HG03378 (cell line): Measurements from ENCODE around the gene MAML1.
"Not testable (repeated sequence)": the region's sequence is repeated elsewhere in the genome, so short reads cannot be mapped to it uniquely, and the experiment has no call there.

Experiments
- ATAC-seq: cut with Tn5 transposase; IDR thresholded peaks from one replicate; pipeline ENCODE4 v1.9.1; 2021; ENCODE audit warnings: mild to moderate bottlenecking, moderate library complexity; ENCODE audit not compliant: unreplicated experiment

Gene MAML1

DNA sequence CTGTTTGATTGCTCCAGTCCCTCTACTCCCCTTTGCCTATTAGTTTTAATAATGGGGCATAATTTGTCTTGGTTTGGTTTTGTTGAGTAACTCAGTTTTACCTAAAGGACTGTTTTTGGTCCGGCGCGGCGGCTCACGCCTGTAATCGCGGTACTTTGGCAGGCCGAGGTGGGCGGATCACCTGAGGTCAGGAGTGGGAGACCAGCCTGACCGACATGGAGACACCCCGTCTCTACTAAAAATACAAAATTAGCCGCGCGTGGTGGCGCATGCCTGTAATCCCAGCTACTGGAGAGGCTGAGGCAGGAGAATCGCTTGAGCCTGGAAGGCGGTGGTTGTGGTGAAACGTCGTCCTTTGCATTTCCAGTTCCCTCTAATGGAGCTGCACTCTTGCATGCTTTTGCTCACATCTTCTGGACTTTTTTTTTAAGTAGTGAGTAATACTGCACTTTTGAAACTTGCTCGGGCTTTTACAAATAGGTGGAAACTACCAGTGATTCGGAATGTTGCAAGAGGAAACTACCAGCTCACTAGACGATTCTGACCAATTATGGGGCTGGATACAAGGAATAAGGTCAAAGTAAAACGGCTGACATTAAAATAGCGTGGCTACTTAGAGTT is 721 bp upstream of the MAML1 start:
- peak; percentile 25 for ATAC-seq

DNA sequence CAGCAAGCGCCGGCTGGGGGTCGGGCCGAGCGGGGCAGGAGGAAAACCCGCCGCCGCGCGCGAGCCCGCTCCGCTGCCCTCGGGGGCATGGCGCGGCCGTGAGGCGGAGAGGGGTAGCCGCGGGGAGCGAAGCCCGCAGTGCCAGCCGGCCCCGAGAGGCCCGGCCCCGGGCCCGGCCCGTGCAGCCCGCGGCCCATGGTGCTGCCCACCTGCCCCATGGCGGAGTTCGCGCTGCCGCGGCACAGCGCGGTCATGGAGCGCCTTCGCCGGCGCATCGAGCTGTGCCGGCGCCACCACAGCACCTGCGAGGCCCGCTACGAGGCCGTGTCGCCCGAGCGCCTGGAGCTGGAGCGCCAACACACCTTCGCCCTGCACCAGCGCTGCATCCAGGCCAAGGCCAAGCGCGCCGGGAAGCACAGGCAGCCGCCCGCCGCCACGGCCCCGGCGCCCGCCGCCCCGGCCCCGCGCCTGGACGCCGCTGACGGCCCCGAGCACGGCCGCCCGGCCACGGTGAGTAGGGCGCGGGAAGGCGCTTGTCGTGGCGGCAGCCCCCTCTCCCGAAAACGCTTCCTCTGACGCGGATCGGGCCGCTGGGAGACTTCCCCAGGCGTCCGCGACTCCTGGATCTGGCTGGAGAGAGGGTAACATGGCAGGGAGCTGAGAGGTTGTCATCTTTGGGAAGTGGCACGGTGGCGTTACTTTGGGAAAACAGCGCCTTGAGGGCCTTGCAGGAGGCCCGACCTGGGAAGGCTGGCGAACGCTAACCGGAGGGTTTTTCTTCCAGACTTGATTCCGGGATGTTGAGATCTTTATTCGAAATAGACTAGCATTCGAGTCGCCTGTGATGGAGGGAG is 523 bp downstream of the MAML1 start:
- ATAC-seq, result peak; percentile 11

DNA sequence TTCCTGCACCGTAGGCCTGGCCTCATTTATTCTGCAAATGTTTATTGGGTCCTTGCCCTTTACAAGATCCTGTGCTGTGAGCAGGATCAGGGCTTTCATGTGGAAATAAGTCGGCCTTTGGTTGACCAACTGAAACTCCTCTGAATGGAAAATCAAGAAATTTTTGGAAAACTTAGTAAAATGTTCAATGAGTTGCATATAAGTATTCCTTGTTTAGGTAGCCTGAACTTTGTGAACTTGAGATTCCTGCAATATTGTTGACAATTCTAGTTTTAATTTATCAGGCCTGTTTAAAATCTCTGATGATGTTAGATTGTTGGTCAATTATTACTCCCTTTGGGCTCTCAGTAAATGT is 1.1 kb downstream of the MAML1 start:
- no peak for ATAC-seq

DNA sequence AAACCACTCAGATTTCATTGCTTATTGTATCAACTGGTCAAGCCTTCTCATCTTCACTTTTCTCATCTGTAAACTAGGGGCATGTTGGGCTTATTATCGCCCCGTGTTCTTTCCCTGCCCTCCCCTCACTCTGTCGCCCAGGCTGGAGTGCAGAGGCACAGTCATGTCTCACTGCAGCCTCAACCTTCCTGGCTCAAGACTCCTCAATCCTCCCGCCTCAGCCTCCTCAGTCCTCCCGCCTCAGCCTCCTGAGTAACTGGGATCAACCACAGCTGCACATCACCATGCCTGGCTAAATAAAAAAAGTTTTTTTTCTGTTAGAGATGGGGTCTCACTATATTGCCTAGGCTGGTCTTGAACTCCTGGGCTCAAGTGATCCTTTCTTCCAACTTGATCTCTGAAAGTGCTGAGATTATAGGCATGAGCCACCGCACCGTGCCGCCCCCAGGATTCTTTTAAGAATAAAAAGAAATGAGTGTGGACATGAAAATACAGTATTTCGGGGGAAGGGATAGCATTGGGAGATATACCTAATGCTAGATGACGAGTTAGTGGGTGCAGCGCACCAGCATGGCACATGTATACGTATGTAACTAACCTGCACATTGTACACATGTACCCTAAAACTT is 2.0 kb downstream of the MAML1 start:
- ATAC-seq, result no peak

DNA sequence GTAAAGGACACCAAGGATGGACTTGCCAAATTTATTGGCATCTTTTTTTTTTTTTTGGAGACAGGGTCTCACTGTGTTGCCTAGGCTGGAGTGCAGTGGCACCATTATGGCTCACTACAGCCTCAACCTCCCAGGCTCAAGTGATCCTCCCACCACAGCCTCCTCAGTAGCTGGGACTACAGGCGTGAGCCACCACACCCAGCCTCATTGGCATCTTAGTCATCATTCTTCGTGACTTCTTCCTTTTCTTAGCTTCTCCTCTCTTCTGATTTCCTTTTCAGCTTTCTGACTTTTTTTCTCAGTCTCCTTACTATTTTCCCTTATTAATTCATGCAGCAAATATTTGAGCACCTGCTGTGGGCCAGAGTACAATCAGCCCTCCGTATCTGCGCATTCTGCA is 6.1 kb downstream of the MAML1 start:
- ATAC-seq, result no peak

- ATAC-seq, result not testable (repeated sequence)
These were observed 11.5 kb downstream of the MAML1 start for GRCh38 chr5:179744106-179744505.

DNA sequence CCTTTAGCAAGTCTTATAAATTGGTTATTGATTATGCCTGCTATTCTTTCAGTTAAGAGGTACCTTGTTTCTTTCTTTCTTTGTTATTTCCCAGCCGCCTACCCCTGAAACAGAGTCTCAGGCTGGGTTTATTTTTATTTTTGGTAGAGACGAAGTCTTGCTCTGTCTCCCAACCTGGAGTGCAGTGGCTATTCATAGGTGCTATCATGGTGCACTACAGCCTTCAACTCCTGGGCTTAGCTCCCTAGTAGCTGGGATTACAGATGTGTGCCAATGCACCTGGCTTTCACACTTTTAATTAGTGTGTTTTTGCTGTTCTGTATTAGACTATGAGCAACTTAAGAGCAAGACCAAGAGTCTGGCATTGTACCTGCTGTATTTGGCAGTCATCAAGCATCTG is 14.2 kb downstream of the MAML1 start:
- ATAC-seq, result no peak

DNA sequence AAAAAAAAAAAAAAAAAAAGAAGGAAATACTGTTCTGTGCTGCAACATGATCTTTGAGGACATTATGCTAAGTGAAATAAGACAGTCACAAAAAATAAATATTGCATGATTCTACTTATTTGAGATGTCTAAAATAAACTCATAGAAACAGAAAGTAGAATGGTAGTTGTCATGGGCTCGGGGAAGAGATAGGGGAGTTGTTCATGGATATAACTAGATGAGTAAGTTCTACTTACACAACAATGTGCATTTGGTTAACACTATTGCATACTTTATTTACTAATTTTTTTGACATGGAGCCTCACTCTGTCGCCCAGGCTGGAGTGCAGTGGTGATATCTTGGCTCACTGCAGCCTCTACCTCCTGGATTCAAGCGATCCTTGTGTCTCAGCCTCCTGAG is 15.2 kb downstream of the MAML1 start:
- no peak for ATAC-seq

DNA sequence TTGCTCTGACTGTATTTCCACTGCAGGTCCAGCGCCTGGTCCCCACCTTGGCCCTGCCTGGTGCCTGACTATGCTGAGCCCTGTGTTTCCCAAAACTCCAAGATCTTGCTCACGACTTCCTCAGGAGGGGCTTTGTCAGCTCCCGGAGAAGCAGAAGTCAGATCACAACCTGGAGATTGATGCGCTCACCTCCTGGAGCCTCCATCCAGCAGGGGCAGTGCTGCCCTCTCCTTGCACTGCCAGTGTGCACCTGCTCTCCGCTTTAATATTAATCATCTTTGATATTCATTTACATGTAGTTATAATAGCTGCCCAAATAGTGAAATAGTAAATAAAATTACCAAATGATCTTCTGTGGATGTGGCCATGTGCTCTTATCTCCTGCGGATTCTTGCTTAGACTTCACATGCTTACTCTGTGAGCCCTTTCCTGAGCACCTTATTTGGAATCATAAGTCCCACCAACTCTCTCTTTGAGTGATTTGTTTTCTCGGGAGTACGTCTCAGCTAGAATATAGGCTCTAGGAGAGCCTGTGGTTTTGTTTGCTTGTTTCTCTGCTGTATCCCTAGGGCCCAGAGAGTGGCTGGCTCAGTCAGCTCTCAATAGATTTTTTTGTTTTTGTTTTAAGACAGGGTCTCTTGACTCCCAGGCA is 17.4 kb downstream of the MAML1 start:
- ATAC-seq, result no peak

DNA sequence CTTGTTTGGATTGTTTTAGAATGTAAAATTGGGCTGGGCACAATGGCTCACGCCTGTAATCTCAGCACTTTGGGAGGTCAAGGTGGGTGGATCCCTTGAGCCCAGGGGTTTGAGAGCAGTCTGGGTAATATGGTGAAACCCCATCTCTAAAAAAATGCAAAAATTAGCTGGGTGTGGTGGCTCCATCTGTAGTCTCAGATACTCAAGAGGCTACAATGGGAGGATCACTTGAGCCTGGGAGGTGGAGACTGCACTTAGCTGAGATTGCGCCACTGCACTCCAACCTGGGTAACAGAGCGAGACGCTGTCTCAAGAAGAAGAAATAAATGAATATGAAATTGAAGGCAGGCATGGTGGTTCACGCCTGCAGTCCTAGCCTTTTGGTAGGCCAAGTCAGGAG is 21.3 kb downstream of the MAML1 start:
- no peak for ATAC-seq

GRCh38 chr5:179755022-179755421 is 22.4 kb downstream of the MAML1 start:
- no peak for ATAC-seq

DNA sequence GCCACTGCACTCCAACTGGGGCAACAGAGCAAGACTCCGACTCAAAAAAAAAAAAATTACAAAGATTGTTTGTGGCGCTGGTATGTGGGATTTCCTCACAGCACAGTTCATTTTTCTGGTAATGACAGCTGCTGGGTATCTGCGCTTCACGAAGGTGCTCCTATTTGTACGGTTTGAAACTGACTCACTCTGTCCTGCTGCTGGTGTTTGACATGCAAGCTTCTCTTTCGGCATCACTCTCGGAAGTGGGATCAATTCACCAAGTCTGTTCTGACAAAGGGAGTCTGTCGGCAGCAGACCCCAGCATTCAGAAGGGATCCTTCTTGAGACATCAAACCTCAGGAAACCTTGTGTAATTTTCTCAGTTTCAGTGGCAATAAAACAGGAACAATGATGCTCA is 26.3 kb downstream of the MAML1 start:
- no peak for ATAC-seq

DNA sequence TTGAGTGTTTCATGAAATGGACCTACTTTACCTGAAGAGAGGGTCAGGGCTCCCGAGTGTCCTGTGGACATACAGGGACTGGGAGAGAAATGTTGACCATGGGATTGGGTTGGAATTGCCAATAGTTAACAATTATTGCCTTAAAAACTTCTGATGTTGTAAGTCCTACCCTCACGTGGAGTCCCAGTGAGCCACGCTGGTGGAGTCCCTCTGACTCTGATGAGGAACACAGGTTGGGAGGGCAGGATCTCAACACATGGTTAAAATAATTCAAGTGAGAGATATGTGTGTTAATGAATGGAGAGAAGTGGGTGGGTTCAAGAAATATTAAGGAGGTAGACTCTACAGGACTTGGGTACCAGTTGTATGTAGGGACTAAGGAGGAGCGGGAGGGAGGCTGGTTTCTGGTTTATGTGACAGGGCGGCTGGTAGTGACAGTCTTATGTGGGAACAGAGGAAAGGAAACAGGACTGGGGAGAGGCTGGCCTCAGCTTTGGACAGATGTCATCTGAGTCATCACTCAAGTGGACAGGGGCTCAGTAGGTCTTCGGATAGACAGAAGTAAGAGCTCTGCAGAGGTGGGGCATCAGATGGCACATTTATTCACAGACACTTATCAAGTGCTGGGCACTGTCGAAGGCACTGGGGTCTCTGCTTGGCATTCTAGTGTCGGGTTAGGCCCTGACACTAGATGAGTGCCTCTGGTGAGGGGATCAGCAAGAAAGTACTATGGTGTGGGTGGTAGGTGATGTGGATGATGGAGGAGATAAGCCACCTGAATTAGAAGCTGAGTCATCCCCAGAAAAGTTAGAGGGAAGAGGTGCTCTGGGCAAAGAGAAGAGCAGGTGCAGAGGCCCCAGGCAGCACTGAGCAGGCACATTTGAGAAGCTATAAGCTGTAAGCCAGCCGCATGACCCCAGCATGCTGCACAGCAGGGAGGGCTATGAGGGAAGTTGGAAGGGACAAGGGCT is 27.2 kb downstream of the MAML1 start:
- ATAC-seq, result no peak

- ATAC-seq, result no peak
These were observed 29.6 kb downstream of the MAML1 start for GRCh38 chr5:179762079-179762780.

DNA sequence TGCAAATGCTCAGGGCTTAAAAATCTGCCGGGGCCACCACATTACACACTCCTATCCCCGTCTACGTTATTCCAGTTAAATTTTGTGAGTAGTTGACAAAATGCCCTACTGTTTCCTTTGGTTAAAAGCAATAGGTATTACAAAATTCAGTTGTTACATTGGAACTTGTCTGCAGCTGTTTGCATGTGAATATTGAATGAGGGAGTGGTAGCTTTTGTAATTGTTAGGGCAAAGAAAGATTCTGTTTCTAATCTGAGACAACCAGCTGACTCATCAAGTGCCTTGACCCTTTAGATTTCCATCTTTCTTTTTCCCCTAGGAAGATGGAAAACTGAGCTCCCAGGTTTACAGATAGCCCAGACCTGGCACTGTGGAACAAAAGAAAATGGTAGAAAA is 30.2 kb downstream of the MAML1 start:
- no peak for ATAC-seq

DNA sequence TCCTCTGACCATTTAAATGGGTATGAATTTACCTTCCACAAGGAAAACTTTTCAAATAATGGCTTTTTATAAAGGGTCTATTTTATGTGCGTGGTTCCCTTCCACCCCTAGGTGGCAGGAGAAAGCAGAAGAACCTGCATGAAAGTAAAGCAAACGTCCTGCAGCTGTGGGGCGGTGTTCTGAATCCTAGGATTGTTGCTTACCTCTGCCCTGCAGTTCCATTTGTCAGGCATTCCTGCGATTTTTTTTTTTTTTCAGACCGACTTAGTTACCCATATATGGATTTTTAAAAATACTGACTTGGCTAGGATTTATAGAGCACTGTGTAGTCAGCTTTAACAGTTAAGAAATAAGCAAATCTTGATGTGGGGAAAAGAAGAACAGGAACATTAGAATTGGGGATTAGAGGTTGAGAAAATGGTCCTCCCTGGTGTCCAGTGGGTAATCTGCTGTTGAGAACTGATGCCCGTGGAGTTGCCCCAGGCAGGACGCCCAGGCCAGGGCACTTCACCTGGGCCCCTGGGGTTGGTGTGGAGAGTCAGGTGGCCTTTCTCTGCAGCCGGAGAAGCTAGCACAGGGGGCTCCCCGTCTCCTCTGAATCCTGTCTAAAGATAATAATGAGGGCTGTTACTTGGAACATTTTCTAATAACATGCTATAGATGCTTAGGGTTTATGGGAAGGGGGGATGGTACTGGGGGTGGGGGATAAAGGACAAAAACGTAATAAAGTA is 30.8 kb downstream of the MAML1 start:
- ATAC-seq, result no peak

- no peak for ATAC-seq
These were observed 31.4 kb downstream of the MAML1 start for GRCh38 chr5:179764056-179764455.

- ATAC-seq, result no peak
These were observed 32.8 kb downstream of the MAML1 start for GRCh38 chr5:179765400-179765799.

DNA sequence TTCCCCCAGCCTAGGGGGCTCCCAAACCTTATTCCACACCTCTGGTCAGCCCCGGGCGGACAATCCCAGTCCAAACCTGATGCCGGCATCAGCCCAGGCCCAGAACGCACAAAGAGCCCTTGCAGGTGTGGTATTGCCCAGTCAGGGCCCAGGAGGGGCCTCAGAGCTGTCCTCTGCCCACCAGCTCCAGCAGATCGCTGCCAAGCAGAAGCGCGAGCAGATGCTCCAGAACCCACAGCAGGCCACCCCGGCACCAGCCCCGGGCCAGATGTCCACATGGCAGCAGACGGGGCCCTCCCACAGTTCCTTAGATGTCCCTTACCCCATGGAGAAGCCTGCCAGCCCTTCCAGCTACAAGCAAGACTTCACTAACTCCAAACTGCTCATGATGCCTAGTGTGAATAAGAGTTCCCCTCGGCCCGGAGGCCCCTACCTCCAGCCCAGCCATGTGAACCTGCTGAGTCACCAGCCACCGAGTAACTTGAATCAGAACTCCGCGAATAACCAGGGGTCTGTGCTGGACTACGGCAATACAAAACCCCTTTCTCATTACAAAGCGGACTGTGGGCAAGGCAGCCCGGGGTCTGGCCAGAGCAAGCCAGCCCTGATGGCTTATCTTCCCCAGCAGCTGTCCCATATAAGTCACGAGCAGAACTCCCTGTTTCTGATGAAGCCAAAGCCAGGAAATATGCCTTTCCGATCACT is 33.6 kb downstream of the MAML1 start:
- ATAC-seq, result no peak
